Mesenchymal stem cell (in vitro differentiated cells and primary cell): Measurements from ENCODE around the gene EIF3B. TPM values are rescaled to one million over a fixed set of nuclear protein-coding genes. Genes with fewer than 3 reads are reported as not detected.

Experiments used
- DNase-seq: peaks from one replicate; pipeline ENCODE4 v3.0.0-alpha.2; 2013
- H2AFZ ChIP-seq: one replicate; pipeline ENCODE4 v1.6.1; 2013; ENCODE audit warnings: low read depth, mild to moderate bottlenecking, control low read depth, inconsistent platforms, low read length, moderate library complexity
- H2AK5ac ChIP-seq: 2 replicates; pipeline ENCODE4 v1.6.1; 2013; ENCODE audit warnings: low read length, moderate library complexity, mild to moderate bottlenecking, inconsistent platforms; ENCODE audit not compliant: severe bottlenecking
- H2BK120ac ChIP-seq: one replicate; pipeline ENCODE4 v1.6.1; 2013; ENCODE audit warnings: low read depth, mild to moderate bottlenecking, inconsistent platforms, low read length, moderate library complexity
- H2BK12ac ChIP-seq, 2 experiments: one replicate each; pipeline ENCODE4 v1.6.1; 2013; ENCODE audit warnings: inconsistent platforms in 2 of 2, low read length in 2 of 2, mild to moderate bottlenecking in 2 of 2, moderate library complexity in 2 of 2, control low read depth in 1 of 2
- H2BK15ac ChIP-seq: one replicate; pipeline ENCODE4 v1.6.1; 2013; ENCODE audit warnings: mild to moderate bottlenecking, low read depth, inconsistent platforms; ENCODE audit not compliant: poor library complexity, severe bottlenecking
- H2BK5ac ChIP-seq: 2 replicates; pipeline ENCODE4 v1.6.1; 2013; ENCODE audit warnings: low read depth, mild to moderate bottlenecking, low read length, control low read depth, inconsistent platforms; ENCODE audit not compliant: poor library complexity, severe bottlenecking
- H3K14ac ChIP-seq, 2 experiments: one replicate each; pipeline ENCODE4 v1.6.1; 2013; ENCODE audit warnings: inconsistent platforms in 2 of 2, low read length in 2 of 2, control low read depth in 1 of 2, mild to moderate bottlenecking in 1 of 2, moderate library complexity in 1 of 2
- H3K18ac ChIP-seq, 2 experiments: one replicate each; pipeline ENCODE4 v1.6.1; 2013; ENCODE audit warnings: inconsistent platforms in 2 of 2, low read length in 2 of 2, control low read depth in 1 of 2, low read depth in 1 of 2, mild to moderate bottlenecking in 1 of 2
- H3K23ac ChIP-seq, 2 experiments: one replicate each; pipeline ENCODE4 v1.6.1; 2013; ENCODE audit warnings: inconsistent platforms in 2 of 2, low read length in 2 of 2, mild to moderate bottlenecking in 2 of 2, moderate library complexity in 2 of 2, control low read depth in 1 of 2
- H3K27ac ChIP-seq: 2 replicates; pipeline ENCODE4 v1.5.1; 2013; ENCODE audit warnings: mild to moderate bottlenecking, moderate library complexity, low read length, control low read depth, inconsistent platforms; ENCODE audit not compliant: poor library complexity, severe bottlenecking
- H3K27me3 ChIP-seq, 2 experiments: 2 replicates each; pipeline versions ENCODE4 v1.6.1 to v1.7.0; 2013; ENCODE audit warnings: low read length in 2 of 2, mild to moderate bottlenecking in 2 of 2, moderate library complexity in 2 of 2, control low read depth in 1 of 2, inconsistent platforms in 1 of 2; ENCODE audit not compliant: control insufficient read depth in 1 of 2, insufficient read depth in 1 of 2
- H3K36me3 ChIP-seq, 2 experiments: 2 replicates each; pipeline versions ENCODE4 v1.6.1 to v1.7.0; 2013; ENCODE audit warnings: low read length in 2 of 2, control low read depth in 1 of 2, inconsistent platforms in 1 of 2, low read depth in 1 of 2, mild to moderate bottlenecking in 1 of 2; ENCODE audit not compliant: insufficient read depth in 2 of 2, control insufficient read depth in 1 of 2
- H3K4ac ChIP-seq, 2 experiments: one replicate each; pipeline ENCODE4 v1.6.1; 2013; ENCODE audit warnings: inconsistent platforms in 2 of 2, low read length in 2 of 2, mild to moderate bottlenecking in 2 of 2, moderate library complexity in 2 of 2, control low read depth in 1 of 2, low read depth in 1 of 2
- H3K4me1 ChIP-seq: 2 replicates; pipeline ENCODE4 v1.6.1; 2013; ENCODE audit warnings: low read depth, low read length, control low read depth; ENCODE audit not compliant: control insufficient read depth, insufficient read depth
- H3K4me2 ChIP-seq: 2 replicates; pipeline ENCODE4 v1.6.1; 2013; ENCODE audit warnings: low read length, mild to moderate bottlenecking, inconsistent platforms; ENCODE audit not compliant: poor library complexity, severe bottlenecking
- H3K4me3 ChIP-seq, 2 experiments: 2 replicates each; pipeline versions ENCODE4 v1.5.1 to v1.7.0; 2013; ENCODE audit warnings: low read length in 2 of 2, mild to moderate bottlenecking in 2 of 2, control low read depth in 1 of 2, low read depth in 1 of 2; ENCODE audit not compliant: insufficient read depth in 1 of 2
- H3K79me1 ChIP-seq: replicated peaks from 2 replicates; pipeline ENCODE4 v1.6.1; 2013; ENCODE audit warnings: mild to moderate bottlenecking, control low read depth, low read length, inconsistent platforms; ENCODE audit not compliant: poor library complexity, severe bottlenecking
- H3K9ac ChIP-seq: 2 replicates; pipeline ENCODE4 v1.7.0; 2013; ENCODE audit warnings: mild to moderate bottlenecking, low read length, moderate library complexity
- H3K9me3 ChIP-seq: 2 replicates; pipeline ENCODE4 v1.7.0; 2013; ENCODE audit warnings: mild to moderate bottlenecking, low read length; ENCODE audit not compliant: control insufficient read depth
- H4K8ac ChIP-seq: one replicate; pipeline ENCODE4 v1.6.1; 2013; ENCODE audit warnings: inconsistent platforms, mild to moderate bottlenecking, low read length, moderate library complexity
- H4K91ac ChIP-seq: one replicate; pipeline ENCODE4 v1.6.1; 2013; ENCODE audit warnings: mild to moderate bottlenecking, low read length, inconsistent platforms
- WGBS: methylation state at CpG from one replicate; pipeline ENCODE4 v1.1.7; 2013; ENCODE audit warnings: mixed read lengths; 5-methylcytosine and 5-hydroxymethylcytosine counted together
- small RNA-seq: library from polyadenylated mRNA; stranded (forward); fragments of <200 nt; extraction: miRNeasy Mini kit (QIAGEN cat#:217004); gene quantifications from one replicate; pipeline ENCODE3, GENCODE V24; 2013; ENCODE audit warnings: low read depth

Gene EIF3B

GRCh38 chr7:2425749-2426148 is 71.1 kb downstream of the EIF3B start:
- no peak overlapping the region for H2BK12ac ChIP-seq
- H2BK15ac ChIP-seq, result no peak overlapping the region
- WGBS, result 92% methylated on average over 9 of the region's 10 CpGs
- no peak overlapping the region for H3K4ac ChIP-seq
- no peak overlapping the region for H3K9ac ChIP-seq
- H3K4me2 ChIP-seq, result no peak overlapping the region
- no peak overlapping the region for H3K27ac ChIP-seq
- H3K4me3 ChIP-seq, result no peak overlapping the region
- H3K36me3 ChIP-seq, result peaks cover 0 to 7% of the 10 kb centered on the region in 2 experiments
- H3K18ac ChIP-seq, result no peak overlapping the region
- no peaks in the 10 kb centered on the region for H3K9me3 ChIP-seq
- H3K14ac ChIP-seq, result no peak overlapping the region
- H3K27me3 ChIP-seq, result no peaks in the 10 kb centered on the region
- DNase-seq, result no peak
- no peak overlapping the region for H3K23ac ChIP-seq
- no peak overlapping the region for H4K91ac ChIP-seq
- H2BK5ac ChIP-seq, result no peak overlapping the region
- H2AFZ ChIP-seq, result no peak overlapping the region
- H3K79me1 ChIP-seq, result peaks cover 22% of the 10 kb centered on the region
- H4K8ac ChIP-seq, result no peak overlapping the region
- H3K4me1 ChIP-seq, result peaks cover 1% of the 10 kb centered on the region
- H2BK120ac ChIP-seq, result no peak overlapping the region
- H2AK5ac ChIP-seq, result no peak overlapping the region

Small RNA genes within 50 kb of the gene (small RNA-seq; reads per million reads assigned to genes)
- gene AC004840.2, result not detected
